OCI-LY7 (cell line): ENCODE data around the gene STMN3.

Experiments used
- EZH2phosphoT487 ChIP-seq: fragments of 200-600 bp; sonication (generic); IDR thresholded peaks from 2 replicates; pipeline ENCODE4 v1.6.1; 2018; ENCODE audit warnings: low read depth, borderline replicate concordance, mild to moderate bottlenecking, mixed run types, antibody characterized with exemption, low read length, moderate library complexity, mixed read lengths
- TF ChIP-seq, protein P1 (sequence below): fragments of 200-600 bp; sonication (generic); conservative IDR thresholded peaks from 2 replicates; pipeline ENCODE4 v1.5.1; 2014; ENCODE audit warnings: mild to moderate bottlenecking, antibody characterized with exemption, low read length, moderate library complexity, mixed read lengths

DNA sequence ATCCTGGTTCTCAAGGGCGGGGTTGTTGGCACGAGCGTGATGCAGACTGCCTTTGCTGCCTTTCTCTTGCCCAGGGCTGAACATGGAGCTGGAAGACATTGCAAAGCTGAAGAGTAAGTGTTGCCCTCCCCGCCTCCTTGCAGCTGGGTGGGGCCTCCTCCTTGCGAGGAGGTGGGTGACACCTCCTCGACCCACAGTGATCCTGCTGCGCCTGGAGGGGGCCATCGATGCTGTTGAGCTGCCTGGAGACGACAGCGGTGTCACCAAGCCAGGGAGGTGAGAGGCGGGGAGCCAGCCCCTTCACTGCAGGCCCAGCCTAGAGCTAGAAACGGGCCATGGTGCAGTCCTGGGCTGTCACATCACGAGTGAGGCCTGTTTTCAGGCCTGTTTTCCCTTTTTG lies 24.8 kb upstream of the STMN3 start:
- TF ChIP-seq, protein P1, sequence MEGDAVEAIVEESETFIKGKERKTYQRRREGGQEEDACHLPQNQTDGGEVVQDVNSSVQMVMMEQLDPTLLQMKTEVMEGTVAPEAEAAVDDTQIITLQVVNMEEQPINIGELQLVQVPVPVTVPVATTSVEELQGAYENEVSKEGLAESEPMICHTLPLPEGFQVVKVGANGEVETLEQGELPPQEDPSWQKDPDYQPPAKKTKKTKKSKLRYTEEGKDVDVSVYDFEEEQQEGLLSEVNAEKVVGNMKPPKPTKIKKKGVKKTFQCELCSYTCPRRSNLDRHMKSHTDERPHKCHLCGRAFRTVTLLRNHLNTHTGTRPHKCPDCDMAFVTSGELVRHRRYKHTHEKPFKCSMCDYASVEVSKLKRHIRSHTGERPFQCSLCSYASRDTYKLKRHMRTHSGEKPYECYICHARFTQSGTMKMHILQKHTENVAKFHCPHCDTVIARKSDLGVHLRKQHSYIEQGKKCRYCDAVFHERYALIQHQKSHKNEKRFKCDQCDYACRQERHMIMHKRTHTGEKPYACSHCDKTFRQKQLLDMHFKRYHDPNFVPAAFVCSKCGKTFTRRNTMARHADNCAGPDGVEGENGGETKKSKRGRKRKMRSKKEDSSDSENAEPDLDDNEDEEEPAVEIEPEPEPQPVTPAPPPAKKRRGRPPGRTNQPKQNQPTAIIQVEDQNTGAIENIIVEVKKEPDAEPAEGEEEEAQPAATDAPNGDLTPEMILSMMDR = no peak
- no peak for TF ChIP-seq EZH2phosphoT487
